Sciatic nerve (tissue), 2 donors: ENCODE data around the gene TNS1. TPM values are rescaled to one million over a fixed set of nuclear protein-coding genes. Genes with fewer than 3 reads are reported as not detected.

ENCODE experiments used
- ATAC-seq: fragments of 200-7000 bp; cut with Tn5 transposase; one replicate; pipeline ENCODE4 v1.9.1; 2020; ENCODE audit warnings: mild to moderate bottlenecking, moderate library complexity
- DNase-seq: peaks from one replicate; pipeline ENCODE4 v3.0.0-alpha.2; 2020; ENCODE audit warnings: low spot score
- intact Hi-C: fragments of 100-400 bp; cut with DNase I; formaldehyde crosslinking; loops from one replicate; pipeline ENCODE4 v1.14.2; 2022
- total RNA-seq: library from RNA; stranded (reverse); fragmentation: NEBNext Ultra II Directional; extraction: Animal tissue kit (Norgen Biotek cat#: 25700); gene quantifications from one replicate; pipeline ENCODE4 v1.2.1, GENCODE V29; 2021
- donor health status: DM: no; HTN: no; CAD: no.
- donor health status: DM: no; HTN: no; CAD: no.

TNS1 gene
- total RNA-seq, 1 donor from 2014 or later = 703 TPM

GRCh38 chr2:218031261-218031660 lies 28.5 kb upstream of the TNS1 start:
- DNase-seq (no peak), ATAC-seq (no peak)
- intact Hi-C loops = loop anchor here (5.0 kb wide), 1 partner anchor 39 kb away; no protein-coding TSS in a partner anchor

- intact Hi-C loops = loop anchor here (5.0 kb wide), 1 partner anchor 38 kb away; no protein-coding TSS in a partner anchor
- ATAC-seq (no peak), DNase-seq (no peak)
These were observed 27.8 kb upstream of the TNS1 start for GRCh38 chr2:218030409-218031195.

GRCh38 chr2:218029366-218030360 lies 26.9 kb upstream of the TNS1 start:
- no peak for DNase-seq
- no peak for ATAC-seq
- intact Hi-C loops = loop anchor here (5.0 kb wide), 1 partner anchor 37 kb away; no protein-coding TSS in a partner anchor

GRCh38 chr2:218028562-218029348 lies 26.0 kb upstream of the TNS1 start:
- no peak for DNase-seq
- intact Hi-C loops = no loop called here
- ATAC-seq = no peak

GRCh38 chr2:218028189-218028495 lies 25.3 kb upstream of the TNS1 start:
- no peak for DNase-seq

GRCh38 chr2:218027426-218028188 lies 24.8 kb upstream of the TNS1 start:
- intact Hi-C loops = no loop called here
- ATAC-seq = no peak
- DNase-seq = no peak

More at GRCh38 chr2:218028189-218028495, 25.3 kb upstream of the TNS1 start:
- no peak for ATAC-seq
- intact Hi-C loops = no loop called here

GRCh38 chr2:218026676-218027425 lies 24.1 kb upstream of the TNS1 start:
- intact Hi-C loops = no loop called here

GRCh38 chr2:218026244-218026643 lies 23.4 kb upstream of the TNS1 start:
- DNase-seq (no peak), ATAC-seq (no peak)
- intact Hi-C loops = no loop called here

More at GRCh38 chr2:218026676-218027425, 24.1 kb upstream of the TNS1 start:
- no peak for DNase-seq
- no peak for ATAC-seq

GRCh38 chr2:218024871-218025270 lies 22.1 kb upstream of the TNS1 start:
- DNase-seq (peak; percentile 34), ATAC-seq (no peak)

GRCh38 chr2:218024336-218024735 lies 21.5 kb upstream of the TNS1 start:
- ATAC-seq = no peak
- peak; percentile 36 for DNase-seq
- intact Hi-C loops = no loop called here

More at GRCh38 chr2:218024871-218025270, 22.1 kb upstream of the TNS1 start:
- intact Hi-C loops = no loop called here

- DNase-seq = peak; percentile 15
- intact Hi-C loops = no loop called here
- no peak for ATAC-seq
These were observed 20.8 kb upstream of the TNS1 start for GRCh38 chr2:218023636-218024035.

GRCh38 chr2:218022851-218023530 lies 20.2 kb upstream of the TNS1 start:
- ATAC-seq (no peak), DNase-seq (peak; percentile 37)
- intact Hi-C loops = no loop called here

- ATAC-seq (no peak), DNase-seq (peak; percentile 38)
- intact Hi-C loops = no loop called here
These were observed 19.5 kb upstream of the TNS1 start for GRCh38 chr2:218022131-218022850.

- DNase-seq (peak; percentile 56), ATAC-seq (no peak)
- intact Hi-C loops = no loop called here
These were observed 18.8 kb upstream of the TNS1 start for GRCh38 chr2:218021536-218022071.

- ATAC-seq (no peak), DNase-seq (peak; percentile 51)
- intact Hi-C loops = no loop called here
These were observed 18.3 kb upstream of the TNS1 start for GRCh38 chr2:218020966-218021535.

- ATAC-seq (no peak), DNase-seq (no peak)
- intact Hi-C loops = no loop called here
These were observed 17.5 kb upstream of the TNS1 start for GRCh38 chr2:218020281-218020680.
